Stimulated activated naive CD8-positive, alpha-beta T cell treated with anti-CD3 and anti-CD28 coated beads, Interleukin-15, amount 100 ng/mL, for 72 hours (primary cell): ENCODE measurements around the gene SCGB1C2.
"Not testable (repeated sequence)": the region's sequence is repeated elsewhere in the genome, so short reads cannot be mapped to it uniquely, and the experiment has no call there.

Source experiments
- ATAC-seq: fragments of 150-1000 bp; cut with Tn5 transposase; 2 replicates; pipeline ENCODE4 v1.10.0; 2021; ENCODE audit warnings: mild to moderate bottlenecking, moderate library complexity
- DNase-seq, 2 donors: peaks; one replicate each; pipeline ENCODE4 v3.0.0; 2021 to 2022
- H3K27ac Mint-ChIP-seq, 2 donors: one replicate each; pipeline ENCODE4 v1.8.0; 2022; ENCODE audit warnings: mild to moderate bottlenecking in 2 of 2, mixed read lengths in 2 of 2, moderate library complexity in 2 of 2
- H3K27me3 Mint-ChIP-seq: one replicate; pipeline ENCODE4 v1.8.0; 2022; ENCODE audit warnings: mixed read lengths
- H3K4me1 Mint-ChIP-seq: one replicate; pipeline ENCODE4 v1.8.0; 2022; ENCODE audit warnings: mild to moderate bottlenecking, mixed read lengths
- H3K4me3 Mint-ChIP-seq, 2 donors: one replicate each; pipeline ENCODE4 v1.8.0; 2022; ENCODE audit warnings: mild to moderate bottlenecking in 2 of 2, mixed read lengths in 2 of 2, moderate library complexity in 1 of 2
- H3K9me3 Mint-ChIP-seq, 2 donors: one replicate each; pipeline ENCODE4 v1.8.0; 2022; ENCODE audit warnings: mixed read lengths in 2 of 2

SCGB1C2 gene

GRCh38 chr17:156946-157345 lies 19.6 kb downstream of the SCGB1C2 start:
- ATAC-seq (no peak), DNase-seq (no peak)
- Mint-ChIP-seq H3K4me1 (no peaks in the 10 kb centered on the region), H3K4me3 (no peak overlapping the region), H3K27me3 (no peaks in the 10 kb centered on the region), H3K27ac (peak overlapping the region in 1 of 2 donors; percentile 82), H3K9me3 (no peaks in the 10 kb centered on the region)

- ATAC-seq, result no peak
- Mint-ChIP-seq H3K4me1 (no peaks in the 10 kb centered on the region), H3K27me3 (no peaks in the 10 kb centered on the region), H3K27ac (no peak overlapping the region), H3K9me3 (no peaks in the 10 kb centered on the region), H3K4me3 (no peak overlapping the region)
- DNase-seq, result no peak
These were observed 20.5 kb downstream of the SCGB1C2 start for GRCh38 chr17:157901-158300.

GRCh38 chr17:158379-158778 lies 21.0 kb downstream of the SCGB1C2 start:
- DNase-seq (no peak), ATAC-seq (no peak)
- H3K27ac Mint-ChIP-seq, result peak overlapping the region in 1 of 2 donors; percentile 4
- no peaks in the 10 kb centered on the region for H3K4me1 Mint-ChIP-seq
- H3K9me3 Mint-ChIP-seq, result no peaks in the 10 kb centered on the region
- H3K27me3 Mint-ChIP-seq, result no peaks in the 10 kb centered on the region
- H3K4me3 Mint-ChIP-seq, result no peak overlapping the region

GRCh38 chr17:159609-160008 lies 22.2 kb downstream of the SCGB1C2 start:
- ATAC-seq (no peak), DNase-seq (no peak)
- no peaks in the 10 kb centered on the region for H3K4me1 Mint-ChIP-seq
- no peaks in the 10 kb centered on the region for H3K27me3 Mint-ChIP-seq
- H3K4me3 Mint-ChIP-seq, result no peak overlapping the region
- H3K27ac Mint-ChIP-seq, result no peak overlapping the region
- H3K9me3 Mint-ChIP-seq, result no peaks in the 10 kb centered on the region

- Mint-ChIP-seq H3K27ac (no peak overlapping the region), H3K4me3 (no peak overlapping the region), H3K9me3 (no peaks in the 10 kb centered on the region), H3K4me1 (no peaks in the 10 kb centered on the region), H3K27me3 (no peaks in the 10 kb centered on the region)
- ATAC-seq (no peak), DNase-seq (no peak)
These were observed 23.0 kb downstream of the SCGB1C2 start for GRCh38 chr17:160336-160735.

- ATAC-seq (no peak), DNase-seq (no peak)
- Mint-ChIP-seq H3K4me1 (no peaks in the 10 kb centered on the region), H3K9me3 (no peaks in the 10 kb centered on the region), H3K4me3 (no peak overlapping the region), H3K27ac (peak overlapping the region in 1 of 2 donors; percentile 60), H3K27me3 (no peaks in the 10 kb centered on the region)
These were observed 24.1 kb downstream of the SCGB1C2 start for GRCh38 chr17:161481-161880.

GRCh38 chr17:162689-163088 lies 25.3 kb downstream of the SCGB1C2 start:
- Mint-ChIP-seq H3K4me3 (no peak overlapping the region), H3K4me1 (no peaks in the 10 kb centered on the region), H3K9me3 (no peaks in the 10 kb centered on the region), H3K27ac (peak overlapping the region in 1 of 2 donors; percentile 54), H3K27me3 (no peaks in the 10 kb centered on the region)
- DNase-seq, result no peak
- ATAC-seq, result no peak

GRCh38 chr17:163514-164098 lies 26.2 kb downstream of the SCGB1C2 start:
- ATAC-seq, result no peak
- H3K27ac Mint-ChIP-seq, result no peak overlapping the region
- no peaks in the 10 kb centered on the region for H3K9me3 Mint-ChIP-seq

GRCh38 chr17:164303-165235 lies 27.2 kb downstream of the SCGB1C2 start:
- DNase-seq (peak in 1 of 2 donors; percentile 31), ATAC-seq (peak; percentile 62)
- H3K27ac Mint-ChIP-seq, result peak overlapping the region; percentile 36 to 59
- H3K4me1 Mint-ChIP-seq, result peaks cover 9% of the 10 kb centered on the region
- H3K4me3 Mint-ChIP-seq, result no peak overlapping the region
- peaks cover 8% of the 10 kb centered on the region for H3K27me3 Mint-ChIP-seq
- H3K9me3 Mint-ChIP-seq, result no peaks in the 10 kb centered on the region

More at GRCh38 chr17:163514-164098, 26.2 kb downstream of the SCGB1C2 start:
- Mint-ChIP-seq H3K4me3 (no peak overlapping the region), H3K27me3 (peaks cover under 1% of the 10 kb centered on the region), H3K4me1 (peaks cover 2% of the 10 kb centered on the region)
- DNase-seq, result no peak

GRCh38 chr17:165939-166338 lies 28.6 kb downstream of the SCGB1C2 start:
- ATAC-seq, result no peak
- Mint-ChIP-seq H3K27ac (no peak overlapping the region), H3K9me3 (no peaks in the 10 kb centered on the region), H3K27me3 (peaks cover 8% of the 10 kb centered on the region), H3K4me1 (peaks cover 9% of the 10 kb centered on the region), H3K4me3 (no peak overlapping the region)
- no peak for DNase-seq

GRCh38 chr17:168614-169013 lies 31.2 kb downstream of the SCGB1C2 start:
- not testable (repeated sequence) for H3K27me3 Mint-ChIP-seq, H3K27ac Mint-ChIP-seq, H3K9me3 Mint-ChIP-seq, H3K4me1 Mint-ChIP-seq, H3K4me3 Mint-ChIP-seq
- peak; percentile 84 for ATAC-seq
- DNase-seq, result peak in 1 of 2 donors; percentile 40

GRCh38 chr17:170130-170670 lies 32.8 kb downstream of the SCGB1C2 start:
- no peak overlapping the region for H3K27ac Mint-ChIP-seq
- no peak for DNase-seq
- no peaks in the 10 kb centered on the region for H3K9me3 Mint-ChIP-seq
- H3K4me3 Mint-ChIP-seq, result no peak overlapping the region
- H3K27me3 Mint-ChIP-seq, result peaks cover 8% of the 10 kb centered on the region
- H3K4me1 Mint-ChIP-seq, result peaks cover 9% of the 10 kb centered on the region
- ATAC-seq, result no peak

GRCh38 chr17:171871-172270 lies 34.5 kb downstream of the SCGB1C2 start:
- Mint-ChIP-seq H3K9me3 (no peaks in the 10 kb centered on the region), H3K27me3 (peaks cover 8% of the 10 kb centered on the region), H3K4me3 (no peak overlapping the region), H3K27ac (no peak overlapping the region), H3K4me1 (peaks cover 9% of the 10 kb centered on the region)
- ATAC-seq (no peak), DNase-seq (no peak)

GRCh38 chr17:172401-172800 lies 35.0 kb downstream of the SCGB1C2 start:
- H3K9me3 Mint-ChIP-seq, result no peaks in the 10 kb centered on the region
- H3K4me3 Mint-ChIP-seq, result no peak overlapping the region
- H3K27me3 Mint-ChIP-seq, result peaks cover 13% of the 10 kb centered on the region
- no peak overlapping the region for H3K27ac Mint-ChIP-seq
- ATAC-seq (no peak), DNase-seq (no peak)
- H3K4me1 Mint-ChIP-seq, result peaks cover 9% of the 10 kb centered on the region

- Mint-ChIP-seq H3K9me3 (no peaks in the 10 kb centered on the region), H3K27me3 (peaks cover 23% of the 10 kb centered on the region), H3K4me1 (peaks cover 9% of the 10 kb centered on the region), H3K4me3 (no peak overlapping the region), H3K27ac (no peak overlapping the region)
- no peak for ATAC-seq
- DNase-seq, result no peak
These were observed 36.0 kb downstream of the SCGB1C2 start for GRCh38 chr17:173166-173911.
